Measurements from ENCODE around the gene DRC3.
"Not testable (repeated sequence)": the region's sequence is repeated elsewhere in the genome, so short reads cannot be mapped to it uniquely, and the experiment has no call there.

Gene DRC3

GRCh38 chr17:17995887-17996286 is 23.2 kb downstream of the DRC3 start:
- not testable (repeated sequence) for DNase-seq

GRCh38 chr17:17998934-17999333 is 26.3 kb downstream of the DRC3 start:
- DNase-seq, result no peak

- no peak for DNase-seq
Observed at GRCh38 chr17:17999364-18000029, 26.8 kb downstream of the DRC3 start.

- no peak for DNase-seq
Observed at GRCh38 chr17:18000030-18000408, 27.4 kb downstream of the DRC3 start.

- DNase-seq, result no peak
Observed at GRCh38 chr17:18002171-18002570, 29.5 kb downstream of the DRC3 start.

- no peak for DNase-seq
Observed at GRCh38 chr17:18004345-18004744, 31.7 kb downstream of the DRC3 start.

- no peak for DNase-seq
Observed at GRCh38 chr17:18004884-18005305, 32.2 kb downstream of the DRC3 start.

GRCh38 chr17:18005496-18005895 is 32.8 kb downstream of the DRC3 start:
- DNase-seq, result no peak

- DNase-seq, result no peak
Observed at GRCh38 chr17:18006495-18007239, 34.0 kb downstream of the DRC3 start.

- DNase-seq, result peak; percentile 91
Observed at GRCh38 chr17:18008496-18009268, 36.0 kb downstream of the DRC3 start.

- no peak for DNase-seq
Observed at GRCh38 chr17:18009609-18010420, 37.2 kb downstream of the DRC3 start.

GRCh38 chr17:18011286-18011685 is 38.6 kb downstream of the DRC3 start:
- DNase-seq, result no peak

GRCh38 chr17:18014006-18014405 is 41.3 kb downstream of the DRC3 start:
- no peak for DNase-seq

GRCh38 chr17:18015593-18015992 is 42.9 kb downstream of the DRC3 start:
- no peak for DNase-seq

GRCh38 chr17:18016426-18016825 is 43.8 kb downstream of the DRC3 start:
- no peak for DNase-seq

GRCh38 chr17:18017958-18018357 is 45.3 kb downstream of the DRC3 start:
- no peak for DNase-seq

GRCh38 chr17:18018411-18018921 is 45.8 kb downstream of the DRC3 start:
- no peak for DNase-seq

GRCh38 chr17:18019838-18020154 is 47.1 kb downstream of the DRC3 start:
- DNase-seq, result no peak

GRCh38 chr17:18020971-18021370 is 48.3 kb downstream of the DRC3 start:
- no peak for DNase-seq

GRCh38 chr17:18021372-18021771 is 48.7 kb downstream of the DRC3 start:
- no peak for DNase-seq

GRCh38 chr17:18025241-18025944 is 52.7 kb downstream of the DRC3 start:
- peak; percentile 75 for DNase-seq

Data from EL (cell line).